BE2C (cell line): ENCODE results near the gene JCHAIN.
"Not testable (repeated sequence)": the region's sequence is repeated elsewhere in the genome, so short reads cannot be mapped to it uniquely, and the experiment has no call there.

Experiments
- DNase-seq: peaks from one replicate; pipeline ENCODE4 v3.0.0-alpha.2; 2020
- H3K27me3 ChIP-seq: fragments of 250-450 bp; sonication (Bioruptor Pico); 2 replicates; pipeline ENCODE4 v1.5.1; 2020; ENCODE audit warnings: mild to moderate bottlenecking
- H3K36me3 ChIP-seq: fragments of 250-450 bp; sonication (Bioruptor Pico); 2 replicates; pipeline ENCODE4 v1.5.1; 2020; ENCODE audit warnings: mild to moderate bottlenecking
- H3K4me1 ChIP-seq: fragments of 250-450 bp; sonication (Bioruptor Pico); 2 replicates; pipeline ENCODE4 v1.5.1; 2020
- H3K4me3 ChIP-seq: 2 replicates; pipeline ENCODE4 v1.5.1; 2011; ENCODE audit warnings: low read depth, low read length
- H3K9me3 ChIP-seq: fragments of 250-450 bp; sonication (Bioruptor Pico); 2 replicates; pipeline ENCODE4 v1.5.1; 2020
- TF ChIP-seq, protein P1 (sequence below): IDR thresholded peaks from 2 replicates; pipeline ENCODE4 v1.5.1; 2012; ENCODE audit warnings: mild to moderate bottlenecking, low read depth, low read length

The JCHAIN gene

DNA sequence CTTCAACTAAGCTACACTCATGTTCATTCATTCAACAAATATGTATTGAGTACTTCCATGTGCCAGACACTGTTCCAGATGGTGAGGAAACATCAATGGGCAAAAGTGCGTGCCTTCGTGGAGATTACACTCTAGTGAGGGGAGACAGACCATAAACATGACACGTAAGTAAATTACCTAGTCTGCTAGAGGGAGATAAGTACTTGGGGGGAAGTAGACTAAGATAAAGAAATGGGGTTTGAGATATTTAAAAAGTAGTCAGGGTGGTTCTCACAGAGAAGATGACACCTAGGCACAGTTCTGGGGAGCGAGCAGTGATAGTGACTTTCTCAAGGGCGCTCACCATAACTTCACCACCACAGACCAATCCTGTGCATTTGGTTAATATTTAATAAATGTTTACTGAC lies 11.7 kb downstream of the JCHAIN start:
- no peaks in the 10 kb centered on the region for H3K36me3 ChIP-seq
- H3K4me3 ChIP-seq: no peak overlapping the region
- no peak for DNase-seq
- 0 out of 2 replicates have a peak, but pooled peaks cover 3% of the 10 kb centered on the region for H3K27me3 ChIP-seq
- TF ChIP-seq, protein P1, sequence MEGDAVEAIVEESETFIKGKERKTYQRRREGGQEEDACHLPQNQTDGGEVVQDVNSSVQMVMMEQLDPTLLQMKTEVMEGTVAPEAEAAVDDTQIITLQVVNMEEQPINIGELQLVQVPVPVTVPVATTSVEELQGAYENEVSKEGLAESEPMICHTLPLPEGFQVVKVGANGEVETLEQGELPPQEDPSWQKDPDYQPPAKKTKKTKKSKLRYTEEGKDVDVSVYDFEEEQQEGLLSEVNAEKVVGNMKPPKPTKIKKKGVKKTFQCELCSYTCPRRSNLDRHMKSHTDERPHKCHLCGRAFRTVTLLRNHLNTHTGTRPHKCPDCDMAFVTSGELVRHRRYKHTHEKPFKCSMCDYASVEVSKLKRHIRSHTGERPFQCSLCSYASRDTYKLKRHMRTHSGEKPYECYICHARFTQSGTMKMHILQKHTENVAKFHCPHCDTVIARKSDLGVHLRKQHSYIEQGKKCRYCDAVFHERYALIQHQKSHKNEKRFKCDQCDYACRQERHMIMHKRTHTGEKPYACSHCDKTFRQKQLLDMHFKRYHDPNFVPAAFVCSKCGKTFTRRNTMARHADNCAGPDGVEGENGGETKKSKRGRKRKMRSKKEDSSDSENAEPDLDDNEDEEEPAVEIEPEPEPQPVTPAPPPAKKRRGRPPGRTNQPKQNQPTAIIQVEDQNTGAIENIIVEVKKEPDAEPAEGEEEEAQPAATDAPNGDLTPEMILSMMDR: no peak
- no peaks in the 10 kb centered on the region for H3K4me1 ChIP-seq
- H3K9me3 ChIP-seq: no peaks in the 10 kb centered on the region

DNA sequence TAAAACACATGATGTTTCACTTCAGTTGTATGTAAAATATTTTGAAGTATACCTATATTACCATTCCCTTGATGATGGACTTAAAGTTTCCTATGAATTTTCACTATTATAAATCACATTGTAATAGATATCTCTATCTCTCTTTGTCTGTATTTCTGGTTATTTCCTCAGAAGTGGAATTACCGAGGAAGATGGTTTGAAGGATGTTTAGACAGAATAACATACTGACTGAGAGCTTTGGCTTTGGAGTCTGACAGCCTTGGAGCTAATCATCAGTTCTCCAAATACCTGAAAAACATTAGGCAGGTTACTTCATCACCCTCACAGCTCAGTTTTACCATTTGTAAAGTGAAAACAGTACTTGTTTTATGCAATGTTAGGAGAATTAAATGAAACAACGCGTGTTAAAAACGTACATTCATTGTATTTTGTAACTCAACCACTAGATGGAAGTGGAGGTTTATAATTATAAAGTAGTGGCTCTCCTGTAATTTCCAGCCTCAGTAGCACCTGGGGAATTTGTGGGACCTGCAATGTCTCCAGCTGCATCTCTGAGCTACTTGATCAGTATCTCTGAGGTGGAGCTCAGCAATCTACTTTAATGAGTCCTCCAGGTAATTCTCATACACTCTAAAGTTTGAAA lies 14.3 kb downstream of the JCHAIN start:
- no peaks in the 10 kb centered on the region for H3K36me3 ChIP-seq
- H3K4me1 ChIP-seq: no peaks in the 10 kb centered on the region
- H3K4me3 ChIP-seq: peak overlapping the region; percentile 27
- TF ChIP-seq, protein P1: peak; percentile 53
- DNase-seq: no peak
- H3K27me3 ChIP-seq: 0 out of 2 replicates have a peak, but pooled peaks cover 3% of the 10 kb centered on the region
- H3K9me3 ChIP-seq: no peaks in the 10 kb centered on the region

DNA sequence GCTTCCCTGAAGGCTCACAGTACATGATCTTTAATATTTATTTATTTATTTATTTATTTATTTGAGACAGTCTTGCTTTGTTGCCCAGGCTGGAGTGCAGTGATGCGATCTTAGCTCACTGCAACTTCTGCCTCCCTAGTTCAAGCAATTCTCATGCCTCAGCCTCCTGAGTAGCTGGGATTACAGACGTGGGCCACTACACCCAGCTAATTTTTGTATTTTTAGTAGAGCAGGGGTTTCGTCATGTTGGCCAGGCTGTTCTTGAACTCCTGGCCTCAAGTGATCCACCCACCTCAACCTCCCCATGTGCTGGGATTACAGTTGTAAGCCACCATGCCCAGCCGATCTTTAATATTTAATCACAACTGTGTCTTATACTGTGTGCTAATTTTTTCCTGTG lies 15.6 kb downstream of the JCHAIN start:
- H3K27me3 ChIP-seq, H3K9me3 ChIP-seq, DNase-seq, H3K4me3 ChIP-seq, H3K36me3 ChIP-seq, H3K4me1 ChIP-seq: not testable (repeated sequence)

DNA sequence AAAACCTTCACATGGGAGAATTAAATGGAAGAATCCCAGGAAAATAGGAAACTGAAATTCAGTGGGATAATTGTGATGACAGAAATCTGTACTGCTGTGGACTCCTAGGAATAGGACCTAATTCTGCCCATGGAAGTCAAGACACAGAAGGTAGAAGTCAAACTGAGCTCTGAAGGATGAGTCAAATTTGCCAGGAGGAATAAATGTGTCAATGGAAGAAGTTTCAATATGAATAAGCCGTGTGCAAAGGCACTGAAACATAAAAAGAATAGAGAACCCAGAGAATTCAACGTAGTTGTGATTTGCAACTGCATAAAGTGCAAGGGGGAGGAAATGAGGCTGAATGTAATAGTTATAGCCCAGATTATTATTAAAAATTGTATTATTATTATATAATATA lies 26.1 kb downstream of the JCHAIN start:
- DNase-seq: no peak
- Histone ChIP-seq H3K27me3 (peaks cover 5% of the 10 kb centered on the region), H3K4me1 (no peaks in the 10 kb centered on the region), H3K4me3 (no peak overlapping the region), H3K36me3 (no peaks in the 10 kb centered on the region), H3K9me3 (no peaks in the 10 kb centered on the region)
- TF ChIP-seq, protein P1: no peak

DNA sequence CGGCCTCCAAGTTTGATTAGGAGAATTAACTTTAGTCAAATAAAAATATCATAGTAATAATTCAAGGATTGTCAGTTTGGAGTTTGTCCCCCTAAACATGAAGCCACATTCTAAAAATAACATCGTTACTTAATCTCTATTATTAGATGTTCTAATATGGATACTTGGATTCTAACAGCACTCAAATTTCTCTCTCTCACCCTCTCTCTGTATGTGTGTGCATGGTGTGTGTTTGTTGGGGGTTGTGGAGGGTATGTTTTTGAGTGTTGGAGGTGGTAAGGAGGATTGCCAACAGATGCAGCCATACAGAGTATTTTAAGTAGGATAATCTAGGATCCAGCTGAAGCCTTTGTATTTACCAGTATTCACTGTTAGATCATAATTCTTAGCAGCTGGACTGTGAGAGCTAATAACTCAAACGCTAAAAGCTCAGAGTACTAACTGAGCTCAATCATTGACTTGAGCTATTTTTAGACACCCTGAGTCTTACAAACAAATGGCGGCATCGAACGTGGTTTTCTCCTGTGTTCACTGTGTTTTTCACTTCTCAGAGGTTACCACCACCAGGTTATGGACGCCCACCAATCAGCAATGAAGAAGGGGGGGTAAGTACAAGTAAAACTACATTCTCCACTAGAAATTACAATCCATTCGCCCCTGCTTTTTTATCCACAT lies 28.9 kb downstream of the JCHAIN start:
- H3K4me3 ChIP-seq: no peak overlapping the region
- peaks cover 5% of the 10 kb centered on the region for H3K27me3 ChIP-seq
- no peak for DNase-seq
- no peaks in the 10 kb centered on the region for H3K36me3 ChIP-seq
- TF ChIP-seq, protein P1: no peak
- H3K9me3 ChIP-seq: no peaks in the 10 kb centered on the region
- no peaks in the 10 kb centered on the region for H3K4me1 ChIP-seq

DNA sequence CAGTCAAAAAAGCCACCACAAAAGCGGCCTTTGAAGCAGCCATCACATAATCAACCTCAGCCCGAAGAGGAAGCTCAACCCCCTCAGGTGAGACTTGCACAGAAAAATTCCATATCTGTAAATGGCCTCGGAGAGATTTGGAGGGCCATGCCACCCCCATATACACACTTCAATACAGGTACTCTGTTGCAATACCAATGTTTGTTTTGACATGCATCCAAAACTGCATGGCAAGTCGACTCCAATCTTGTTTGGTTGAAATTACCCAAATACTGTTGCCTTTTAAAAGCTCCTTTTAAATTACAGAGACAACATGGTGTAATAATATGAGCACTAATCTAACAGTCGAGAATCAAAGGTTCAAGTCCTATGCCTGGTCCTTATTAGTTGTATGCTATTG lies 31.8 kb downstream of the JCHAIN start:
- no peaks in the 10 kb centered on the region for H3K4me1 ChIP-seq
- no peaks in the 10 kb centered on the region for H3K9me3 ChIP-seq
- no peak overlapping the region for H3K4me3 ChIP-seq
- DNase-seq: no peak
- H3K36me3 ChIP-seq: no peaks in the 10 kb centered on the region
- TF ChIP-seq, protein P1: no peak
- peaks cover 5% of the 10 kb centered on the region for H3K27me3 ChIP-seq
